DOHH2 (cell line): Measurements from ENCODE around the gene TMEM131.

Experiments
- H3F3A ChIP-seq: fragments of 200-600 bp; sonication (generic), shearing (Covaris generic); 2 replicates; pipeline ENCODE4 v1.6.0; 2016; ENCODE audit warnings: antibody characterized with exemption, mild to moderate bottlenecking; ENCODE audit not compliant: control insufficient read depth, insufficient read depth
- H3K27ac ChIP-seq: fragments of 200-600 bp; sonication (generic); 2 replicates; pipeline ENCODE4 v1.5.1; 2014; ENCODE audit warnings: low read depth, mild to moderate bottlenecking, low read length, moderate library complexity
- H3K27me3 ChIP-seq: fragments of 200-600 bp; sonication (generic); 2 replicates; pipeline ENCODE4 v1.6.1; 2014; ENCODE audit warnings: mild to moderate bottlenecking, low read length, mixed read lengths; ENCODE audit not compliant: control insufficient read depth
- H3K36me3 ChIP-seq: fragments of 200-600 bp; sonication (generic); 2 replicates; pipeline ENCODE4 v1.6.1; 2014; ENCODE audit warnings: mild to moderate bottlenecking, low read length, moderate library complexity, mixed read lengths; ENCODE audit not compliant: control insufficient read depth
- H3K4me1 ChIP-seq: fragments of 200-600 bp; sonication (generic); 2 replicates; pipeline ENCODE4 v1.6.1; 2014; ENCODE audit warnings: mild to moderate bottlenecking, low read length, mixed read lengths; ENCODE audit not compliant: control insufficient read depth
- H3K4me2 ChIP-seq: fragments of 200-600 bp; sonication (generic); 2 replicates; pipeline ENCODE4 v1.6.0; 2014; ENCODE audit warnings: mild to moderate bottlenecking, low read length, moderate library complexity
- H3K4me3 ChIP-seq: fragments of 200-600 bp; sonication (generic); 2 replicates; pipeline ENCODE4 v1.5.1; 2014; ENCODE audit warnings: mild to moderate bottlenecking, low read length, mixed read lengths
- H3K79me2 ChIP-seq: fragments of 200-600 bp; sonication (generic); 2 replicates; pipeline ENCODE4 v1.6.1; 2014; ENCODE audit warnings: mild to moderate bottlenecking, low read length, mixed read lengths; ENCODE audit not compliant: control insufficient read depth
- H3K9me2 ChIP-seq: fragments of 200-600 bp; sonication (generic); replicated peaks from 2 replicates; pipeline ENCODE4 v1.6.1; 2014; ENCODE audit warnings: mild to moderate bottlenecking, low read length, mixed read lengths; ENCODE audit not compliant: control insufficient read depth
- H3K9me3 ChIP-seq: fragments of 200-600 bp; sonication (generic); 2 replicates; pipeline ENCODE4 v1.6.1; 2014; ENCODE audit warnings: antibody characterized with exemption, low read length, mixed read lengths; ENCODE audit not compliant: control insufficient read depth, insufficient read depth
- H4K20me1 ChIP-seq: fragments of 200-600 bp; sonication (generic); 2 replicates; pipeline ENCODE4 v1.6.0; 2014; ENCODE audit warnings: low read depth, mild to moderate bottlenecking, antibody characterized with exemption, low read length, moderate library complexity; ENCODE audit not compliant: control insufficient read depth, insufficient read depth
- CTCF ChIP-seq: fragments of 200-600 bp; sonication (generic); IDR thresholded peaks from one replicate; pipeline ENCODE4 v1.5.1; 2014; ENCODE audit warnings: antibody characterized with exemption, mild to moderate bottlenecking, low read depth, low read length; ENCODE audit not compliant: poor library complexity, severe bottlenecking
- EZH2phosphoT487 ChIP-seq: fragments of 200-600 bp; sonication (generic); IDR thresholded peaks from 2 replicates; pipeline ENCODE4 v1.6.1; 2017; ENCODE audit warnings: borderline replicate concordance, mild to moderate bottlenecking, antibody characterized with exemption, low read length, moderate library complexity, mixed read lengths

The TMEM131 gene

GRCh38 chr2:97935719-97936161 is 60.0 kb downstream of the TMEM131 start:
- Histone ChIP-seq H3K27me3 (no peaks in the 10 kb centered on the region), H3K4me3 (peak overlapping the region; percentile 56), H3K27ac (peak overlapping the region; percentile 68), H3K9me2 (no peaks in the 10 kb centered on the region), H3F3A (peaks cover 46% of the 10 kb centered on the region), H3K4me1 (peaks cover 73% of the 10 kb centered on the region), H3K36me3 (peaks cover 3% of the 10 kb centered on the region; the same call in 1 of the 2 replicates), H4K20me1 (no peaks in the 10 kb centered on the region), H3K9me3 (no peaks in the 10 kb centered on the region), H3K79me2 (peaks cover 89% of the 10 kb centered on the region), H3K4me2 (peak overlapping the region; percentile 91)
- no peak for TF ChIP-seq EZH2phosphoT487
- TF ChIP-seq CTCF, result no peak

- Histone ChIP-seq H4K20me1 (no peaks in the 10 kb centered on the region), H3K4me2 (peak overlapping the region; percentile 91), H3K4me3 (peak overlapping the region; percentile 68), H3K27ac (peak overlapping the region; percentile 97), H3K36me3 (peaks cover 11% of the 10 kb centered on the region; the same call in 1 of the 2 replicates), H3K4me1 (peaks cover 98% of the 10 kb centered on the region), H3K27me3 (no peaks in the 10 kb centered on the region), H3K9me3 (no peaks in the 10 kb centered on the region), H3K9me2 (no peaks in the 10 kb centered on the region), H3F3A (peaks cover 55% of the 10 kb centered on the region), H3K79me2 (peaks cover 97% of the 10 kb centered on the region)
- no peak for TF ChIP-seq EZH2phosphoT487
- TF ChIP-seq CTCF, result no peak
These were observed 62.6 kb downstream of the TMEM131 start for GRCh38 chr2:97932975-97933662.

- H3K27ac ChIP-seq, result peak overlapping the region; percentile 97
- H3K27me3 ChIP-seq, result no peaks in the 10 kb centered on the region
- TF ChIP-seq CTCF (no peak), EZH2phosphoT487 (no peak)
- H3K4me2 ChIP-seq, result peak overlapping the region; percentile 91
- H3F3A ChIP-seq, result peaks cover 55% of the 10 kb centered on the region
- H4K20me1 ChIP-seq, result no peaks in the 10 kb centered on the region
- no peaks in the 10 kb centered on the region for H3K9me3 ChIP-seq
- H3K4me3 ChIP-seq, result peak overlapping the region; percentile 68
- peaks cover 96% of the 10 kb centered on the region for H3K79me2 ChIP-seq
- peaks cover 92% of the 10 kb centered on the region for H3K4me1 ChIP-seq
- H3K36me3 ChIP-seq, result peaks cover 15% of the 10 kb centered on the region; the same call in 1 of the 2 replicates
- no peaks in the 10 kb centered on the region for H3K9me2 ChIP-seq
These were observed 63.9 kb downstream of the TMEM131 start for GRCh38 chr2:97931858-97932225.
